NCI-H345 treated with DMSO at 0.1 percent for 48 hours (cell line): ENCODE measurements around the gene HACL1.

Experiments
- DNase-seq: peaks from one replicate; lab custom pipeline; 2025; ENCODE audit not compliant: unreplicated experiment; lab: John Stamatoyannopoulos, UW

The HACL1 gene

DNA sequence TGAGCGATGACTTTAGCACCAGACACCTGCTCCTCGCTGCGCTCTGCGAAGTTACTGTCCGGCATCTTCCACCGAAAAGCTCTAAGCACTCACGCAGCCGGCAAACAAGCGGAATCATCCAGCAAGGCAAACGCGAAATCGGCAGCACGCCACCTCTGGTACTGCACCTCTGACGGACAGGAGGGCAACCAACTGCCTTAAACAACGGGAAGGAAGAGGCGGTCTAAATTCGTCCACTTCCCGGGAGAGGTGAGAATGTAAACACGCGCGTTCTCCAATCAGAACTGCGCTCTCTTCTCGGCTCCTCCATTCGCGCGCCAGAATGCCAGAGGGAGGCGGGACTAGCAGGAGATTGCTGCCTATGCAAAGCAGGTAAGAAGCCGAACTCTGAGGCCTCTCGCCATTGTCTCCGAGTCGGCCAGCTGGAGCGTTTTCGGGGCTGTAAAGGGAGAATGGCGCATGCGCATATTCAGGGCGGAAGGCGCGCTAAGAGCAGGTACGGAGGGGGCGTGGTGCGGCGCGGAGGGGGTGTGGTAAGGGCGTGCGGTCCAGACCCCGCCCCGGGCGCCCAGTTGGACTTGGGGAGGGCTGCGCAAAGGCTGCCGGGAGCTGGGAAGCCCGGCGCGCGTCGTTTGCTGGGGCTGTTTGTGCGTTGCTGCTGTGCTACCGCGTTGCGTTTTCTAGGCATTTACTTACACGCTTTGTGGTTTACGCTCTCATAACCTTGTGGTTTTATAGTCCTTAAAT is at the start of gene HACL1, which contains the start of gene BTD:
Gene HACL1, minus strand, starts transcription at position 171 of the 747 bp plus-strand sequence. Its CDS starts 106 bp downstream, at position 65.
Gene BTD, plus strand, starts transcription at position 347 of the 747 bp plus-strand sequence. CDS start 33,695 bp downstream, outside the sequence.
- no peak for DNase-seq

GRCh38 chr3:15649858-15650257 is 48.5 kb upstream of the HACL1 start:
- DNase-seq, result no peak

GRCh38 chr3:15649341-15649740 is 48.0 kb upstream of the HACL1 start:
- DNase-seq, result no peak

DNA sequence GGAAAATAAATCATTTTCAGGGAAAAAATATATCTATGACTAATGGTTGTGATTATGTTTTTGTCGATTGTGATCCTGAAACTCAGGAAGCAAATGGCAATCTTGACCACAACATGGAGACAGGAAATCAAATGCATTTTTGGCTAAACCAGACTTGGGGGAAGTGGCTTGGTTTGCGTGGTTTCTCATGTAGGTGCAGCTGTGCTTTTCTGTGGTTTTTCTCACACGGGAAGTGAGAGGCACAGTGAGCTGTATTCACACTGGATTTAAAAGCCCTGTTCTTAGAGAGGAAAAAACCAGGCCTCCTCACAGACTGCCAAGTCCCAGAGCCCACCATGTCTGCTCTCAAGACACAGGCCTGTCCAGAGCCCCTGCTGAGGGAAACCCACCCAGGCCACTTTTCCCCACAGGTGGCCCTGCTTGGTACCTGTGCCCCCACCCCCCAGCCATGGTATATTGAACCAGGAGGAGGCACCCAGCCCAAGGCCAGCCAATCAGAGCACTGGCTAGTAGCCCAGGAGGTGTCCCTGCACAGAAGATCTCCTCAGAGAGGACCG is 46.3 kb upstream of the HACL1 start:
- no peak for DNase-seq

GRCh38 chr3:15646851-15647511 is 45.6 kb upstream of the HACL1 start:
- DNase-seq, result no peak

DNA sequence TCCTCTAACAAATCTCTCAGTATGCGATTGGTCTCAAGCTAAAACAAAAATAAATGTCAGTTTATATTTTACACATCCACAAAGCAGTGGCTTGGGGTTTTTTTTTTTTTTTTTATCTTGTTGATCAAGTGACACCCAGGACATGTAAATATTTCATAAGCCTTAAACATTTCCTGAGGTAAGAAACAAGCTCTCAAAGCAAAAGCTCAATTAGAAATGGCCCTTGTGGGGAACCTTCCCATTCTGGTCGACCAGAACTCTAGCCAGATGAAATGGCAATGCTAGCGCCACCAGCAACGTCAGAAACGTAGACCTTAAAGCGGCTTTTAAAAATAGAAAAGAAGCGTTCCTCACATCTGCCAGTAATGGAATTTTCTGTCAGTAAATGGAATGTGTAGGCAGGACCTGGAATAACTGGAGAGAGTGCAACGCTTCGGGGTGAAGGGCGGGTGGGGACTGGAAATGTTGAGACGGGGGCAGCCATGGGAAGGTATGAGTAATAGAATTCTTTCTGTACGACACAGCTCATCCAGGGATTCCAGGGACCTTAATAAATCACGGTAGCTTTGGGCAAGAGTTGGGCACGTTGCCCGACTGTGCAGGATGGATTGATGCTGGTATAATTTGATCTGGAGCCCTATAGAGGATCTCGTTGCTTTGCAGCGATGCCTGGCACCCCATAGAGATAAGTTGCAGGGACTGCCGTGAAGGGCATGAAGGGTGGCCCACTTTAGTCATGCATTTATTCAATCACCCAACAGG is 44.6 kb upstream of the HACL1 start:
- DNase-seq, result no peak

- DNase-seq, result no peak
Observed at GRCh38 chr3:15645246-15645645, 43.9 kb upstream of the HACL1 start.

DNA sequence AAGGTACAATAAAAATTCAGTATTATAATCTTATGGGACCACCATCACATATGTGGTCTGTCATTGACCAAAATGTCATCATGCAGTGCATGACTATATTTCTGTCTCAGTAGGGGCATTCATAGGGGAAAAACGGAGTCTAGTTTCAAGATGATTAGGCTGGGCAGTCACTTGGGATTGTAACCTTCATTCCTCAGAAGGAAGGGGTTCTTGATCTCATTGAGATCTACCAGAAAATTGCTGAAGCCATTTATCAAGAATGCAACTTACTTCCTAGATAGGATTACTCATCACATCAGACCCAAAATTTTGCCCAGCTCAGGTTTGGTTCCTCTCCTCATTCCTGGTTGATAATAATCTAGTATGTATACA is 37.5 kb upstream of the HACL1 start:
- no peak for DNase-seq

DNA sequence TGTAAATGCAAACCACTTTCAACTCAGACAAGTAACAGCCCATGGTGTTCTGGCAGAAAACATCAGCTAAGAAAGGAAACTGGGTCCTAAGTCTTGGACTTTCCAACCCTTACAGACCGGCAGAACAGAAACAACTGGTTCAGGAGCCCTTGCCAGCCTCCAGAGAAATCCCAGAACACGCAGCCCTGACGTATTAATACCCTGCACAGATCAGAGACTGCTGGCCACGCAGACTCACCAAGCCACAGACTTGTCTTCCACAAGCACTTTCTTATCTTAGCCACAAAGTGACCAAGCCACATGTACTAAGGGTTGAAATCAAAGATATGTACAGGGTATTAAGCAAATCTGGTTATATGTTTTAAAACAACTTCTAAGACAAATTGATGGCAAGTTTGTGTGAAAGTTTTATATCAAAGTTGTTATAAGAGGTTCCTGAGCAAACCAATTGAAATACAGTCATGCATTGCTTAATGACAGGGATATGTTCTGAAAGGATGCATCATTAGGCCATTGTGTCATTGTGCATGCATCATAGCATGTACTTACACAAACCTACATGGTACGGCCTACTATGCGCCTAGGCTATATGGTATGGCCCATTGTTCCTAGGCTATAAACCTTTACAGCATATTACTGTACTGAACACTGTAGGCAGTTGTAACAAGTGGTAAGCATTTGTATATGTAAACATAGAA is 37.0 kb upstream of the HACL1 start:
- no peak for DNase-seq

- DNase-seq, result peak; percentile 2
Observed at GRCh38 chr3:15637131-15637951, 36.0 kb upstream of the HACL1 start.

- no peak for DNase-seq
Observed at GRCh38 chr3:15636028-15636709, 34.8 kb upstream of the HACL1 start.

DNA sequence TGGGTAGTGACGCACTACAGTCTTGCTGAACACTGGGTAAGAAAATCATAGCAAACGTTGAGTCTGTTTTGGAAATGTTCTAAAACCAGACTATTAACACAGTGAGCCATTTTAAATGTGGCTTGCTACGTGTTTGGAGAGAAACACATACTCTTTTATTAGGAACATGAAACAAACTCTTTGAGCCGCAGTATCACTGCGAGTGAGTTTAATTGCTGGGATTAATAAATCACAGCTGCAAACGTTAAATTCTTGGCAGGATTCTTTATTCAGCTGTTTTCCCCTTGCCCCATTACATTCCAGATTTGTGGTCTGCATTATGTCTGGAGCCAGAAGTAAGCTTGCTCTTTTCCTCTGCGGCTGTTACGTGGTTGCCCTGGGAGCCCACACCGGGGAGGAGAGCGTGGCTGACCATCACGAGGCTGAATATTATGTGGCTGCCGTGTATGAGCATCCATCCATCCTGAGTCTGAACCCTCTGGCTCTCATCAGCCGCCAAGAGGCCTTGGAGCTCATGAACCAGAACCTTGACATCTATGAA is 33.8 kb upstream of the HACL1 start:
- DNase-seq, result no peak

- no peak for DNase-seq
Observed at GRCh38 chr3:15634671-15635070, 33.3 kb upstream of the HACL1 start.

DNA sequence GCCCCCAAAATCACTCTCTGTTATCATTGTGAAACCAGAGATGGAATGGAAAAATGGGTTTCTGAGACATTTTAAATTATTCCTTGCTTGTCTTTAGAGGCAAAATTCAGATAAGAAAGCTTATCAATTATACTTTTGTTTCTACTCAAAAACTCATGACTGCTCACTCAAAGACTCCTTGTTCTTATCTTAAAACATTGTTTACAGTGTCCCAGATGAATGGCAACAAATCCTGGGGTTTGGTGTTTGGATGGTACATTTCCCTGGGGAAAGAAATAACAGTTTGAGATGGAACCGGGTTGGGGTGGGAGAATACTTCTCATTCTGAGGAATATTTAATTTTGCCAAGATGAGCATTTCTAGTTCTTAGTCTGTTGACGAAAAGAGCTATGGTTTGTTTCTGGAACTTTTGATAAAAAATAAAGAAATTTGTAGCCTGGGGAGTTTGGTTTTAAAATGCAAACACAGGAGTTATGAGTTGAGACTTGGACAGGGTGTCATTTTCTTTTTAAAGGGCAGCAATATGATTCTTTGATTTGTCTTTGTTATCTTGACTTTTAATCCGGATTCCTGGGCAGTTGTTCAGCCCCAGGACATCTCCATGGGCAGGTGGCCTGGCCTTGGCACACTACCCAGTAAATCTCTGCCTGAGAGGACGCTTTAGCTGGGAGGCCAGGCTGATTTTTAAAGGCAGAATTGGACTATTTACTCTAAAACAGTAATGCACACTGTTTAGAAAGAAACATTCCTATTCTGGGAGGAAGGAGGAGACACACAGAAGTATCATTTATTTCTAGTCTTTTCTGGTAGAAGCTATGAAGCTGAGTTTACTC is 32.6 kb upstream of the HACL1 start:
- DNase-seq, result no peak

- no peak for DNase-seq
Observed at GRCh38 chr3:15633159-15633558, 31.8 kb upstream of the HACL1 start.

DNA sequence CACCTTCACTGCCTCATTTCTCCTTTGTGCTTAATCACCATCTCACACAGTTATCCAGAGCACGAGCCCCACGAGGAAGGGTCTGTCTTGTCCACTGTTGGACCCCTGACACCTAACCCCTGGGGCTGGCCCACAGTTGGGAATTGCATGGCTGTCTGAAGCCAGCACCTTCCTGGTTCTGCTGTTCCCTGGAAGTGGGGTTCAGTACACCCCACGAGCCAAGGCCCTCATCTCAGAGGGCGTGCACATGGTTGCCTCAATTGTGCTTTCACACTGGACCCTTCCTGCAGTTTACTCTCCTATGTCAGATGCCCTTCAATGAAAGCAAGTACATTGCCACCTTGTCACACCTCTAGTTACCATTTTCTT is 30.8 kb upstream of the HACL1 start:
- no peak for DNase-seq

DNA sequence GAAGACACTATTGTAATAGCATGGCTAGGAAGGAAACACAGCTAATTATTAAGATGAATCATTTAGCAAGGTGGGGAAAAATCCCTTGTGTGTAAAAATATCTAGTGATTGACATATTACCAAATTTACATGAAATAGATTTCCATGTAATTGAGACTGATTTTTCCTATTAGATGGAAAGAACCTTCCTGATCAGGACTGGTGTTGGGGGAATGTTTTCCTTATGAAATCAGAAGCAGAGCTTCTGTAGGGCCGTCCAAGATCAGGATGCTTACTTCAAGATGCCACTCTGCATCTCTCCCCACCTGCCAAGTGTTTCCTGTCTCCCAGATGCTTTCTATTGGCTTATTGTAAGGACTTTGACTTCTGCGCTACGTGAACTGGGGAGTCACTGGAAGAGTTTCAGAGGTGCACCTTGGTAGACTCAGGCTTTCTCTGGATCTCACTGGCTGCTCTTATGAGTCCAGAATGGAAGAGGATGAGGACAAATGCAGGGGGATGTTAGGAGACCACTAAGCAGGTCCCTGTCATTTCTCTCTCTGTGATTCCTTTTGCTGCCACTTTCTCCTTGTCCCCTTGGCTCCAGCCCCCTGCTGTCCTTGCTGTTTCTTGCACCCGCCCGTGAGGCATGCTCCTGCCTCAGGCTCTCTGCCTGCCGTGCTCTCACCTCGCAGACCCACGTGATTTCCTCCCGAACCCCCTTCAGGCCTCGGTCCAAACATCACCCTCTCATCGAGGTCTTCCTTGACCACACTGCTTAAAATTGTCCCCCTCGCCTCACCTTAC is 30.2 kb upstream of the HACL1 start:
- no peak for DNase-seq
